Measurements from ENCODE around the gene SP140L.
"Not testable (repeated sequence)": the region's sequence is repeated elsewhere in the genome, so short reads cannot be mapped to it uniquely, and the experiment has no call there.

Gene SP140L

GRCh38 chr2:230434677-230435324, 107.8 kb downstream of the SP140L start:
- DNase-seq (ENCODE audit: insufficient read length) (no peak), FAIRE-seq (peak; percentile 46)
- TF ChIP-seq TAF1 (IDR thresholded peaks at IDR 0.05; ENCODE audit: borderline replicate concordance, low read depth, low read length) (no peak), POLR2A (IDR thresholded peaks at IDR 0.05; ENCODE audit: low read depth, low read length) (no peak)

GRCh38 chr2:230435431-230435830, 108.4 kb downstream of the SP140L start:
- no peak for TF ChIP-seq TAF1 (IDR thresholded peaks at IDR 0.05; ENCODE audit: borderline replicate concordance, low read depth, low read length)
- TF ChIP-seq POLR2AphosphoS5 (IDR thresholded peaks at IDR 0.05; ENCODE audit: low read depth, low read length) = no peak
- no peak for TF ChIP-seq POLR2A (IDR thresholded peaks at IDR 0.05; ENCODE audit: low read depth, low read length)
- FAIRE-seq (no peak), DNase-seq (ENCODE audit: insufficient read length) (no peak)

- not testable (repeated sequence) for DNase-seq (ENCODE audit: insufficient read length); FAIRE-seq
These were observed 112.1 kb downstream of the SP140L start for GRCh38 chr2:230439121-230439520.

GRCh38 chr2:230439590-230439989, 112.6 kb downstream of the SP140L start:
- TF ChIP-seq POLR2AphosphoS5 (IDR thresholded peaks at IDR 0.05; ENCODE audit: low read depth, low read length) = no peak
- no peak for TF ChIP-seq TAF1 (IDR thresholded peaks at IDR 0.05; ENCODE audit: borderline replicate concordance, low read depth, low read length)
- no peak for TF ChIP-seq POLR2A (IDR thresholded peaks at IDR 0.05; ENCODE audit: low read depth, low read length)
- FAIRE-seq = peak; percentile 71

GRCh38 chr2:230441227-230441897, 114.4 kb downstream of the SP140L start:
- FAIRE-seq (peak; percentile 94), DNase-seq (ENCODE audit: insufficient read length) (peak; percentile 10)
- TF ChIP-seq POLR2AphosphoS5 (IDR thresholded peaks at IDR 0.05; ENCODE audit: low read depth, low read length) (no peak), POLR2A (IDR thresholded peaks at IDR 0.05; ENCODE audit: low read depth, low read length) (no peak), TAF1 (IDR thresholded peaks at IDR 0.05; ENCODE audit: borderline replicate concordance, low read depth, low read length) (no peak)

More at GRCh38 chr2:230439590-230439989, 112.6 kb downstream of the SP140L start:
- DNase-seq (ENCODE audit: insufficient read length) = no peak

- TF ChIP-seq POLR2AphosphoS5 (IDR thresholded peaks at IDR 0.05; ENCODE audit: low read depth, low read length) = no peak
- no peak for TF ChIP-seq TAF1 (IDR thresholded peaks at IDR 0.05; ENCODE audit: borderline replicate concordance, low read depth, low read length)
- TF ChIP-seq POLR2A (IDR thresholded peaks at IDR 0.05; ENCODE audit: low read depth, low read length) = 0 out of 2 replicates have a peak, but pooled peaks have one; percentile 32
- no peak for DNase-seq (ENCODE audit: insufficient read length)
- peak; percentile 78 for FAIRE-seq
These were observed 116.5 kb downstream of the SP140L start for GRCh38 chr2:230443541-230443940.

- peak; percentile 89 for FAIRE-seq
- no peak for TF ChIP-seq TAF1 (IDR thresholded peaks at IDR 0.05; ENCODE audit: borderline replicate concordance, low read depth, low read length)
- no peak for TF ChIP-seq POLR2AphosphoS5 (IDR thresholded peaks at IDR 0.05; ENCODE audit: low read depth, low read length)
- no peak for TF ChIP-seq POLR2A (IDR thresholded peaks at IDR 0.05; ENCODE audit: low read depth, low read length)
- DNase-seq (ENCODE audit: insufficient read length) = no peak
These were observed 117.8 kb downstream of the SP140L start for GRCh38 chr2:230444832-230445231.

- FAIRE-seq (peak; percentile 80), DNase-seq (ENCODE audit: insufficient read length) (no peak)
- TF ChIP-seq POLR2A (IDR thresholded peaks at IDR 0.05; ENCODE audit: low read depth, low read length) (0 out of 2 replicates have a peak, but pooled peaks have one; percentile 0), TAF1 (IDR thresholded peaks at IDR 0.05; ENCODE audit: borderline replicate concordance, low read depth, low read length) (no peak)
These were observed 120.0 kb downstream of the SP140L start for GRCh38 chr2:230447036-230447435.

- FAIRE-seq (peak; percentile 96), DNase-seq (ENCODE audit: insufficient read length) (no peak)
- TF ChIP-seq TAF1 (IDR thresholded peaks at IDR 0.05; ENCODE audit: borderline replicate concordance, low read depth, low read length) = no peak
- peak; percentile 8; the same call in 1 of the 2 replicates for TF ChIP-seq POLR2AphosphoS5 (IDR thresholded peaks at IDR 0.05; ENCODE audit: low read depth, low read length)
These were observed 120.8 kb downstream of the SP140L start for GRCh38 chr2:230447455-230448451.

- DNase-seq (ENCODE audit: insufficient read length) (no peak), FAIRE-seq (peak; percentile 40)
- TF ChIP-seq TAF1 (IDR thresholded peaks at IDR 0.05; ENCODE audit: borderline replicate concordance, low read depth, low read length) = no peak
- peak; percentile 64 for TF ChIP-seq POLR2A (IDR thresholded peaks at IDR 0.05; ENCODE audit: low read depth, low read length)
- peak; percentile 68 for TF ChIP-seq POLR2AphosphoS5 (IDR thresholded peaks at IDR 0.05; ENCODE audit: low read depth, low read length)
These were observed 123.0 kb downstream of the SP140L start for GRCh38 chr2:230449901-230450467.

GRCh38 chr2:230453006-230453405, 126.0 kb downstream of the SP140L start:
- peak; percentile 84 for FAIRE-seq

More at GRCh38 chr2:230453006-230453405, 126.0 kb downstream of the SP140L start:
- no peak for DNase-seq (ENCODE audit: insufficient read length)
- TF ChIP-seq TAF1 (IDR thresholded peaks at IDR 0.05; ENCODE audit: borderline replicate concordance, low read depth, low read length) = no peak
- TF ChIP-seq POLR2AphosphoS5 (IDR thresholded peaks at IDR 0.05; ENCODE audit: low read depth, low read length) = no peak

Measured in GM12892 (cell line).